ENCODE data around the gene MACROD2.

MACROD2 gene

GRCh38 chr20:15986690-15987089 is 1991.4 kb downstream of the MACROD2 start:
- Histone ChIP-seq H3K9me3 (no peaks in the 10 kb centered on the region), H3K36me3 (no peaks in the 10 kb centered on the region), H3K27me3 (no peaks in the 10 kb centered on the region), H3K4me1 (no peaks in the 10 kb centered on the region), H3K4me3 (ENCODE audit: low read depth, low read length) (no peak overlapping the region)
- no peak for DNase-seq
- no peak for TF ChIP-seq CTCF (IDR thresholded peaks at IDR 0.05; ENCODE audit: low read depth, low read length)

GRCh38 chr20:15991279-15991678 is 1996.0 kb downstream of the MACROD2 start:
- TF ChIP-seq CTCF (IDR thresholded peaks at IDR 0.05; ENCODE audit: low read depth, low read length): no peak
- Histone ChIP-seq H3K4me1 (peaks cover 3% of the 10 kb centered on the region), H3K4me3 (ENCODE audit: low read depth, low read length) (no peak overlapping the region), H3K27me3 (no peaks in the 10 kb centered on the region), H3K36me3 (no peaks in the 10 kb centered on the region), H3K9me3 (no peaks in the 10 kb centered on the region)
- no peak for DNase-seq

DNA sequence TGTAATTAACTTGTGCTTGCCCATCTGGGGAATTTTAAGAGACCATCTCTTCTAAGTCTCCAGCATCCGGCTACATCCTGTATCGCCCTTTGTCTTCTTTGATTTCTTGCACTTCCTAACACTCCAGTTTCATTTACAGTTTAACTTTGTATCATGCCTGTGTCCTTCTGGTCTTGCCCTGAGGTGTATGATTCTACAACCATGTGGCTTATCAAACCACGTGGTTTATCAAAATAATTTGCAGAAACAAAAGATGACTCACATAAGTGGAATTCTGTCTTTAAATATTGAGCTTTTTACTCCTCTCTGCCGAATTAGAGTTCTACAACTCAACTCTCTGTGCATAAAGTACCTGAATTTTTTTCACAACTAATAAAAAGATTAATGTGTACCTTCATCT is 1997.2 kb downstream of the MACROD2 start:
- TF ChIP-seq CTCF (IDR thresholded peaks at IDR 0.05; ENCODE audit: low read depth, low read length): no peak
- H3K36me3 ChIP-seq: no peaks in the 10 kb centered on the region
- H3K27me3 ChIP-seq: no peaks in the 10 kb centered on the region
- H3K9me3 ChIP-seq: no peaks in the 10 kb centered on the region
- peaks cover 3% of the 10 kb centered on the region for H3K4me1 ChIP-seq
- DNase-seq: no peak
- H3K4me3 ChIP-seq (ENCODE audit: low read depth, low read length): no peak overlapping the region

DNA sequence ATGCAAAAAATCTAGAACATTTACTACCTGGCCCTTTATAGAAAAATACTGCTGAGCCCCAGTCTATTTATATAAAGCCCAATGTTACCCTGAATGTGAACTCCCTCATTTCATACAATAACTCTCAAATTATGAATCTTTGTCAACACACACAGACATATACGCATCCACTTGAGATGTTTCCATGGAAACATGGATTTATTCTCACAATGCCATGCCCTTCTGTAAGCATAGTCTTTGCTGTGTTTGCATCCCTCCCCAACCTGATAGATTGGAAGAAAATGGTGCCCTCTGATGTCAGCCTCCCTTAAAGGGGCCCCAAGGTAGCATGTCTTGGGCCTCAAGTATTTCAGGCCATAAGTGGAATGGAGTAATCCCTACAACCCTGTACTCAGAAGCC is 2004.8 kb downstream of the MACROD2 start:
- Histone ChIP-seq H3K4me1 (no peaks in the 10 kb centered on the region), H3K9me3 (no peaks in the 10 kb centered on the region), H3K27me3 (no peaks in the 10 kb centered on the region), H3K4me3 (ENCODE audit: low read depth, low read length) (no peak overlapping the region), H3K36me3 (no peaks in the 10 kb centered on the region)
- no peak for TF ChIP-seq CTCF (IDR thresholded peaks at IDR 0.05; ENCODE audit: low read depth, low read length)
- DNase-seq: no peak

DNA sequence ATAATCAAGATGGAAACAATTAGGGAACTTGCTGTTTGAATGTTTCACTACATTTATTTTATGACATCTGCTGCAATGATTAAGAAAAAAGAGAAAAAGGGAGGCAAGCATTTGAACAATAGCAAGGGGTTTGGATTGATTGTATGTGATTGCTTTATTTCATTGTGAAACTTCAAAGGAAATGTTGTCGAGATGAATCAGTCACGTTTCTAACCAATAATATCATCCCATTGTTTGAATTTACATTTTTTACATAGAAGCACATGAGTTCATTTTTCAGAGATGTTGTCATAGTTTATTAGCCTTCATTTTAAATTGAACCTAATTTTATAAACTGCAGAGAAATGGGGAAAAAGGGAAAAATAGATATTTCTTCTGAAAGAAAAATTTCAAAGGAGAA is 2006.0 kb downstream of the MACROD2 start:
- TF ChIP-seq CTCF (IDR thresholded peaks at IDR 0.05; ENCODE audit: low read depth, low read length): no peak
- DNase-seq: no peak
- H3K4me1 ChIP-seq: no peaks in the 10 kb centered on the region
- no peak overlapping the region for H3K4me3 ChIP-seq (ENCODE audit: low read depth, low read length)
- H3K27me3 ChIP-seq: no peaks in the 10 kb centered on the region
- H3K9me3 ChIP-seq: no peaks in the 10 kb centered on the region
- no peaks in the 10 kb centered on the region for H3K36me3 ChIP-seq

GRCh38 chr20:16003310-16003709 is 2008.0 kb downstream of the MACROD2 start:
- Histone ChIP-seq H3K9me3 (no peaks in the 10 kb centered on the region), H3K4me3 (ENCODE audit: low read depth, low read length) (no peak overlapping the region), H3K4me1 (no peaks in the 10 kb centered on the region), H3K27me3 (no peaks in the 10 kb centered on the region), H3K36me3 (no peaks in the 10 kb centered on the region)
- DNase-seq: no peak
- TF ChIP-seq CTCF (IDR thresholded peaks at IDR 0.05; ENCODE audit: low read depth, low read length): no peak
